Tibial nerve (tissue), 4 donors: ENCODE results near the gene IMPA2. TPM values are rescaled to one million over a fixed set of nuclear protein-coding genes. Genes with fewer than 3 reads are reported as not detected.

Source experiments
- DNase-seq, 2 donors: peaks; one replicate each; pipeline ENCODE4 v3.0.0-alpha.2; 2019; ENCODE audit warnings: low spot score in 2 of 2
- H3K27ac ChIP-seq, 4 donors: fragments of 200-600 bp; sonication (generic) in 3 of 4; one replicate each; pipeline ENCODE4 v1.5.1; 2017 to 2019; ENCODE audit warnings: mild to moderate bottlenecking in 1 of 4
- H3K27me3 ChIP-seq, 2 donors: fragments of 200-600 bp; sonication (generic) in 1 of 2; one replicate each; pipeline versions ENCODE4 v1.5.1 to v1.6.0; 2017 to 2019
- H3K36me3 ChIP-seq, 3 donors: fragments of 200-600 bp; sonication (generic); one replicate each; pipeline ENCODE4 v1.5.1; 2018 to 2019
- H3K4me1 ChIP-seq, 4 donors: fragments of 200-600 bp; sonication (generic) in 3 of 4; one replicate each; pipeline ENCODE4 v1.5.1; 2017 to 2019
- H3K4me3 ChIP-seq, 4 donors: fragments of 200-600 bp; sonication (generic) in 3 of 4; one replicate each; pipeline ENCODE4 v1.5.1; 2017 to 2019; ENCODE audit warnings: mild to moderate bottlenecking in 1 of 4, moderate library complexity in 1 of 4
- H3K9me3 ChIP-seq, 4 donors: fragments of 200-600 bp; sonication (generic) in 3 of 4; one replicate each; pipeline ENCODE4 v1.5.1; 2017 to 2019
- EP300 ChIP-seq, 2 donors: sonication (generic); formaldehyde crosslinking; IDR thresholded peaks; one replicate each; pipeline ENCODE4 v1.6.1; 2017; ENCODE audit warnings: antibody characterized with exemption in 2 of 2, mild to moderate bottlenecking in 1 of 2
- POLR2A ChIP-seq, 2 donors: fragments of 450-650 bp; IDR thresholded peaks; one replicate each; pipeline ENCODE4 v1.6.1; 2017; ENCODE audit warnings: antibody characterized with exemption in 2 of 2, mild to moderate bottlenecking in 2 of 2, moderate library complexity in 2 of 2
- WGBS, 2 donors: methylation state at CpG; one replicate each; pipeline ENCODE4 v1.1.5; 2018; 5-methylcytosine and 5-hydroxymethylcytosine counted together
- total RNA-seq, 4 donors: library from RNA; depleted of rRNA; stranded (reverse); fragments of >200 nt; gene quantifications; one replicate each; pipeline ENCODE4 v1.1.0, GENCODE V29; 2016
- TF ChIP-seq, protein P1 (sequence below), 5 experiments: fragments of 200-600 bp in 3 of 5; fragments of 450-650 bp in 2 of 5; sonication (generic) in 3 of 5; IDR thresholded peaks; one replicate each; pipeline ENCODE4 v1.5.1; 2016 to 2019; ENCODE audit warnings: antibody characterized with exemption in 5 of 5, mild to moderate bottlenecking in 3 of 5, moderate library complexity in 2 of 5

The IMPA2 gene
- total RNA-seq, 4 donors from 2014 or later = 12.7 to 62.4 (median 36.2) TPM

DNA sequence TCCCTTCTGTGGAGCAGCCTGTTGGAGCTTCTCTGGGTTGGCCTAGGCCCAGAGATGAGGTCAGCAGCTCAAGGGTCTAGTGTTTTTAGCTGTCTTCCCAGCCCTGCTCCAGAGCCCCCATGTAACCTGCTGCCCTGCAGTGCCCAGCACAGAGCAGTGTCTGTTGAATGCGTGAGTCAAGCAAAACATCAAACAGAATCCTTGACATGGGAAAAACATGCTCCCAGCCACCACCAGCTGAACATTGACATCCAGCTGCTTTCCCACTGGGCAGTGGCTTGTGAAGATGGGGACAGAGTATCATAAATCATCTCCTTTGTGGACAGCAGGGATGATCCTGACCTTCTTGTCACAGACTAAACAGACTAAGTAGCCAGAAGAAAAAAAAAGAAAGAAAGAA is 22.6 kb downstream of the IMPA2 start:
- Histone ChIP-seq H3K4me3 (no peak overlapping the region), H3K4me1 (peaks cover 0 to 7% (median 0%) of the 10 kb centered on the region in 4 donors), H3K27ac (no peak overlapping the region), H3K36me3 (peaks cover 0 to 60% (median 0%) of the 10 kb centered on the region in 3 donors), H3K27me3 (no peaks in the 10 kb centered on the region), H3K9me3 (no peaks in the 10 kb centered on the region)
- DNase-seq = no peak
- TF ChIP-seq EP300 (IDR thresholded peaks at IDR 0.05) = no peak
- TF ChIP-seq POLR2A (IDR thresholded peaks at IDR 0.05) = no peak
- TF ChIP-seq, protein P1, sequence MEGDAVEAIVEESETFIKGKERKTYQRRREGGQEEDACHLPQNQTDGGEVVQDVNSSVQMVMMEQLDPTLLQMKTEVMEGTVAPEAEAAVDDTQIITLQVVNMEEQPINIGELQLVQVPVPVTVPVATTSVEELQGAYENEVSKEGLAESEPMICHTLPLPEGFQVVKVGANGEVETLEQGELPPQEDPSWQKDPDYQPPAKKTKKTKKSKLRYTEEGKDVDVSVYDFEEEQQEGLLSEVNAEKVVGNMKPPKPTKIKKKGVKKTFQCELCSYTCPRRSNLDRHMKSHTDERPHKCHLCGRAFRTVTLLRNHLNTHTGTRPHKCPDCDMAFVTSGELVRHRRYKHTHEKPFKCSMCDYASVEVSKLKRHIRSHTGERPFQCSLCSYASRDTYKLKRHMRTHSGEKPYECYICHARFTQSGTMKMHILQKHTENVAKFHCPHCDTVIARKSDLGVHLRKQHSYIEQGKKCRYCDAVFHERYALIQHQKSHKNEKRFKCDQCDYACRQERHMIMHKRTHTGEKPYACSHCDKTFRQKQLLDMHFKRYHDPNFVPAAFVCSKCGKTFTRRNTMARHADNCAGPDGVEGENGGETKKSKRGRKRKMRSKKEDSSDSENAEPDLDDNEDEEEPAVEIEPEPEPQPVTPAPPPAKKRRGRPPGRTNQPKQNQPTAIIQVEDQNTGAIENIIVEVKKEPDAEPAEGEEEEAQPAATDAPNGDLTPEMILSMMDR (IDR thresholded peaks at IDR 0.05) = no peak
- 54 to 68% methylated on average over 1 of the region's 1 CpG for WGBS, 2 donors

DNA sequence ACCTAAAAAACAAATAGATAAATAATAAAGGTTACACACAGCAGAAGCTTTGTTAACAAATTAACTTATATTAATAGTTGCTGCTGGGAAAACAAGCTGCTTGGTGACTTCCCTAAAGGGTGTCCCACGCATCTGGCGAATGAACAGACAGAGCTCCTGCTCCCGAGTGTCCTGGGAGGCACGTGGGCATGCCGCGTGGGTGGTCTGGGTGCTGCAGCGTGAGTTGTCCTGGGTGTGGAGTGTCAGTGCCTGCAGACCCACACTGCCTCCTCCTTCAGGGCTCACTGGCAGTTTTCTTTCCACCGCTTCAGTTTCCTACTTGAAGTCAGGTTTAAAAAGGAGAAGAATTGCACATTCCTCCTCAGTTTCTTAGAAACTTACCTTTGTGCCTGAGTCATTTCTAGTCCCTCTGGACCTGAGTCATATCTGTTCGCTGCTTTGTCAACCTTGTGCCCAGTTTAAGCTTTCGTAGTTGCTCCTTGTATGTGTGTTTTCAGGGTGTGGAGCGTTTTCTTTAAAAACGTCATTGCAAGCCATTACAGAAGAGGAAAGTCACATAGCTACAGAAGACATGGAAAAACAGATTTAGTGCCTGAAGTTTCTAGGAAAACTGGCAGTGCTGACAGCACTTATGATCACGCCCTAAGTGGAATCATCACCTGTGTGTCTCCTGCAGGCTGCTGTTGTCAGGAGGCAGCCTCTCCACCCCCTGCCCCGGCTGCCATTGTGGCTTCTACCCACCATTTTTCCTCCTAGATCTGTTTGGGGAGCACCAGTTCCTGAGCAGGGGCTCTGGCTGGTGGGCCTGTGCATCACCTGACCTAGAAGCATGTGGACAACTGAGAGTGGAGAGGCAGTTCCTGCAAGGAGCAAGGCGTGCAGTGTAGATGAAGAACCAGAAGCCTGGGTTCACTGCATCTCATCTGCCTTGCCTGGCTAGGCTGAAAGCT is 24.5 kb downstream of the IMPA2 start:
- H3K4me1 ChIP-seq = peaks cover 0 to 7% (median 0%) of the 10 kb centered on the region in 4 donors
- peak overlapping the region in 1 of 4 donors; percentile 25 for H3K27ac ChIP-seq
- no peaks in the 10 kb centered on the region for H3K27me3 ChIP-seq
- peaks cover 0 to 61% (median 0%) of the 10 kb centered on the region in 3 donors for H3K36me3 ChIP-seq
- no peaks in the 10 kb centered on the region for H3K9me3 ChIP-seq
- no peak overlapping the region for H3K4me3 ChIP-seq
- WGBS, 2 donors = 53 to 61% methylated on average over 15 of the region's 15 CpGs
- TF ChIP-seq EP300 (IDR thresholded peaks at IDR 0.05) = no peak
- TF ChIP-seq POLR2A (IDR thresholded peaks at IDR 0.05) = no peak
- TF ChIP-seq, protein P1 (IDR thresholded peaks at IDR 0.05) = no peak
- no peak for DNase-seq

DNA sequence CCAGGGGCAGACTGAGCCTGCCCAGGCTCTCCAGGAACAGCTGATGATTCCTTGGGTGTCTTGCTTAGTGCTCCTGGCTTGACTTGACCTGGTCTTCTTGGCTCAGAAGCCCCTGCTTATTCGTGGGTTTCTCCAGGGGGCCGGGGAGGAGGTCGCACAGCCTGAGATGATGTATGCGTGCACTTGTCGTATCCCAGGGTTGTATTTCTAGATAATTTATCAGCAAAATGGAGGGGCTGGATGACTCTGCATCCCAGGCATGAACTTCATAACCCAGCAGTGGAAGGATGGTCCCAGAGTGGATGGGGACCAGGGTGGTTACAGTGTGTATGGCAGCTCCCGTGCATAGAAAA is 25.2 kb downstream of the IMPA2 start:
- Histone ChIP-seq H3K9me3 (no peaks in the 10 kb centered on the region), H3K4me1 (peaks cover 0 to 11% (median 0%) of the 10 kb centered on the region in 4 donors), H3K27ac (no peak overlapping the region), H3K4me3 (no peak overlapping the region), H3K36me3 (peaks cover 0 to 59% (median 0%) of the 10 kb centered on the region in 3 donors), H3K27me3 (no peaks in the 10 kb centered on the region)
- DNase-seq = no peak
- 93 to 94% methylated on average over 6 of the region's 6 CpGs for WGBS, 2 donors
- TF ChIP-seq, protein P1 (IDR thresholded peaks at IDR 0.05) = no peak
- TF ChIP-seq EP300 (IDR thresholded peaks at IDR 0.05) = no peak
- no peak for TF ChIP-seq POLR2A (IDR thresholded peaks at IDR 0.05)

DNA sequence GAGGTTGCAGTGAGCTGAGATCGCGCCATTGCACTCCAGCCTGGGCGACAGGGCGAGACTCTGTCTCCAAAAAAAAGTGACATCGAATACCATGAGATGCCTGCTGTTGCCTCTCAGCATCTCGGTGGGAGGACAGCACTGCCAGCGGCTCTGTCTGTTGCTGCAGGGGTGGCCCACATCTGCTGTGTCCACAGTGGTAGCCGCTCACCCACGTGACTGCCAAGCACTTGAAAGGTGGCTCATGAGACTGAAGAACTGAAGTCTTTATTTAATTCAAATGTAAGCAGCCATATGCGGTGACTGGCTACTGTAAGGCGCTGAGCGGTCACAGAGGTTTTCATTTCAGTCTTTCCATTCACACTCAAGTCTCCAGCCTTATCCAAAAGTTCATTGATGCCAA is 25.8 kb downstream of the IMPA2 start:
- no peak overlapping the region for H3K4me3 ChIP-seq
- TF ChIP-seq, protein P1 (IDR thresholded peaks at IDR 0.05) = no peak
- TF ChIP-seq EP300 (IDR thresholded peaks at IDR 0.05) (no peak), POLR2A (IDR thresholded peaks at IDR 0.05) (no peak)
- peaks cover 0 to 60% (median 0%) of the 10 kb centered on the region in 3 donors for H3K36me3 ChIP-seq
- no peaks in the 10 kb centered on the region for H3K9me3 ChIP-seq
- 96 to 97% methylated on average over 12 of the region's 12 CpGs for WGBS, 2 donors
- no peak overlapping the region for H3K27ac ChIP-seq
- H3K4me1 ChIP-seq = peaks cover 0 to 17% (median 0%) of the 10 kb centered on the region in 4 donors
- H3K27me3 ChIP-seq = no peaks in the 10 kb centered on the region
- DNase-seq = no peak

DNA sequence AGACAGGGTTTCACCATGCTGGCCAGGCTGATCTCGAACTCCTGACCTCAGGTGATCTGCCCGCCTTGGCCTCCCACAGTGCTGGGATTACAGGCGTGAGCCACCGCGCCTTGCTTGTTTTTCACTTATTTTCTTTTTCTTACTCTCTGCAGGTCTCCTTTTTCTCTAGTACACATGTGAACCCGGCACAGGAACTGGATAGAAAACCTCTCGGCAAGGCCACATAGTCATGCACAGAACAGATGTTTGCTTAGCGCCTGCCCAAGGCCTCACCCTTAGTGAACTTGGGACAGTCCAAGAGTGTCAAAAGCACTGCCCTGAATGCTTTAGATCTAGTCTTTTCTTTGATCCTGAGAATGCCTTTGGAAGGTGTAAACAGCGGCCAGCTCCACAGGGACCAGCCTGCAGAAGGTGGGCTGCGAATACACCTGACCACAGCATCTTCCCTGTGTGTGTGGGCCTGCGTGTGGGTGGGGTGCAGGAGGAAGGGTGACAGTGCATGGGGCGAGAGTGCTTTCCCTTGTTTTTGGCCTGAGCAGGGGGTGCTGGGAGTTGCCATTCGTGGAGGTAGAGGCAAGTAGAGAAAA is 27.0 kb downstream of the IMPA2 start:
- no peak overlapping the region for H3K4me3 ChIP-seq
- WGBS, 2 donors = 87 to 92% methylated on average over 13 of the region's 13 CpGs
- TF ChIP-seq POLR2A (IDR thresholded peaks at IDR 0.05) (no peak), EP300 (IDR thresholded peaks at IDR 0.05) (no peak)
- TF ChIP-seq, protein P1 (IDR thresholded peaks at IDR 0.05) = no peak
- H3K27ac ChIP-seq = peak overlapping the region in 1 of 4 donors; percentile 45
- H3K27me3 ChIP-seq = no peaks in the 10 kb centered on the region
- DNase-seq = no peak
- H3K4me1 ChIP-seq = peaks cover 0 to 28% (median 0%) of the 10 kb centered on the region in 4 donors
- no peaks in the 10 kb centered on the region for H3K9me3 ChIP-seq
- H3K36me3 ChIP-seq = peaks cover 0 to 52% (median 0%) of the 10 kb centered on the region in 3 donors
